Endometrial microvascular endothelial cells (primary cell): ENCODE measurements around the gene GIGYF2. TPM values are rescaled to one million over a fixed set of nuclear protein-coding genes. Genes with fewer than 3 reads are reported as not detected.

ENCODE experiments used
- in situ Hi-C: cut with HindIII; loops from 2 replicates; pipeline ENCODE4 v1.10.0; 2017; ENCODE audit warnings: low sequenced_read_pairs, low pct_unique_long_range_greater_than_20kb; ENCODE audit errors: inconsistent ontology term
- total RNA-seq: library from RNA; depleted of rRNA; stranded (reverse); fragments of >200 nt; gene quantifications from one replicate; pipeline ENCODE4 v1.2.3, GENCODE V29; 2015; ENCODE audit errors: inconsistent ontology term

The GIGYF2 gene
- total RNA-seq, 1 donor from 2014 or later: 41.4 TPM

- in situ Hi-C loops: no loop called here
These were observed 92.0 kb downstream of the GIGYF2 start for GRCh38 chr2:232789082-232789481.

DNA sequence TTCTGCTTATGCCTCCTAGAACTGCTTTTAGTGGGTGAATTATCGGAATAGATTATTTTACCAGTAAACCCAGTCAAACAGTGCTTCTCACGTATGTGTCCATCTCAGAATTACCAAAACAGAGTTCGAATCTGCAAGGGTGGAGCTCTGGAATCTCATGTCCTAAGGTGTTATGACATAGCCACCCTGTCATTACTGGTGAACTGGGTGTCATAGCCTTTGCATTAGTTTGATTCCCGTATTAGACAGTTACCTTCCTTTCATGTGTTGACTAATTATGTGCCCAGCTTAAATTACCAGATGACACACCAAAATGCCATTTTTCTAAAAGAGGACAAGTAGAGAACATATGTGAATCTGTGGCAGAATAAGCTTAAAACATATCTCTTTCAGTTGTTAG, 94.4 kb downstream of the GIGYF2 start:
- in situ Hi-C loops: no loop called here

GRCh38 chr2:232793271-232793670, 96.1 kb downstream of the GIGYF2 start:
- in situ Hi-C loops: no loop called here

DNA sequence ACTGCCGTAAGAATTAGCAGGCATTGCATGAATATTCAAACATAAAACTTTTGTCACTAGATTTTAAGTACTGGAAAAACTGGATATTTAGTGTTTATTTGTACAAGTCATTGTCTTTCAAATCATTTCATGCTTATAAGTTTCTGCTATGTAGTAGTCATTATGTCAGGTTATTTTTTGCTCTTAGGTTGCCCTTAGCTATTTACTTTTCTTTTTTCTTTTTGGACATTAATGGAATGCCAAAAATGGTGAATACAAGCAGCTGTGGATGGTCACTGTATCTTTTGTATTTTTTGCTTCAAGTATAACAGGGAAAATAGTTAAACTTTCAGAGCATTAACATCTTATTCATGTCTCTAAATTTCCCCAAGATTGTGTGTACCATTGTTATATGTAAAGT, 97.8 kb downstream of the GIGYF2 start:
- in situ Hi-C loops: no loop called here

DNA sequence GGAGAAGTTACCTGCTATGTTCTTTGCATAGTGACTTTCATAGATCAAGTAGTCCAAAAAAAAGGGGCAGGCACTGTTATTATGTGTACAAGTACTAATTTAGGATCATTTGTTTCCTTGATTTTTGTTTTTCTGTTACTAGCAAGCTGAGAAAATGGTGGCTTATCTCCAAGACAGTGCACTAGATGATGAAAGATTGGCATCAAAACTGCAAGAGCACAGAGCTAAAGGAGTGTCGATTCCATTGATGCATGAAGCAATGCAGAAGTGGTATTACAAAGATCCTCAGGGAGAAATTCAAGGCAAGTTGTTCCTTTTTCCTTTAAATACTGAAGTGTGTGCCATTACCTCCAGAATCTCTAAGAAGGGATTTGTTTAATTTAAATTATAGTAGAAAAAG, 98.8 kb downstream of the GIGYF2 start:
- in situ Hi-C loops: no loop called here

- in situ Hi-C loops: no loop called here
These were observed 101.1 kb downstream of the GIGYF2 start for GRCh38 chr2:232798187-232798586.

DNA sequence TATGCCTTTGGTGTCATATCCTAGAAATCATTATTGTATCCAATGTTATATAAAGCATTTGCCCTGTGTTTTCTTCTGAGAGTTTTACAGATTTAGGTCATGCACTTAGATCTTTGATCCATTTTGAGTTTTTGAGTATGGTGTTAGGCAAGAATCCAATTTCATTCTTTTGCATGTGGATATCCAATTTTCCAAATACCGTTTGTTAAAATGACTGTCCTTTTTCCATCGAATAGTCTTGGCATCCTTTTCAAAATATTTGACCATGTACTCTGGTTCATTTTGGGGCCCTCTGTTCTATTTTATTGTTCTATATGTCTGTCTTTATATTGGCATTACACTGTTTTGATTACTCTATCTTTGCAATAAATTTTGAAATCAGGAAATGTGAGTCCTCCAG, 103.0 kb downstream of the GIGYF2 start:
- in situ Hi-C loops: no loop called here

- in situ Hi-C loops: no loop called here
These were observed 105.0 kb downstream of the GIGYF2 start for GRCh38 chr2:232802091-232802490.

- in situ Hi-C loops: no loop called here
These were observed 112.4 kb downstream of the GIGYF2 start for GRCh38 chr2:232809349-232810124.

DNA sequence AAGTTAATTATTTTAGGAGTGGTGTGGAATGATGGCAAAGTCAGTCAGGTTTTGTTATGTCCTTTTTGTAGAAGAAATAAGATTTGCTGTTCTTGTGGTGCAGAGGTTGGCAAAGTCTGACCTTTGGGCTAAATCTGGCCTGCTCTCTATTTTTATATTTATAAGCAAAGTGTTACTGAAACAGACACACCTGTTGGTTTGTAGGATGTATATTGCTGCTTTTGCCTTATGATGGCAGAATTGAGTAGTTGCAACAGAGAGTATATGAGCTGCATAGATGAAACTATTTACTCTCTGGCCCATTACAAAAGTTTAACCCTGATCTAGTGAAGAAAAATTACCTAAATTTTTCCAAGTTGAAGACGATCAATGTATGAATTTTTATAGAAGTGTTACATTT, 113.3 kb downstream of the GIGYF2 start:
- in situ Hi-C loops: no loop called here

GRCh38 chr2:232815569-232815968, 118.4 kb downstream of the GIGYF2 start:
- in situ Hi-C loops: no loop called here

DNA sequence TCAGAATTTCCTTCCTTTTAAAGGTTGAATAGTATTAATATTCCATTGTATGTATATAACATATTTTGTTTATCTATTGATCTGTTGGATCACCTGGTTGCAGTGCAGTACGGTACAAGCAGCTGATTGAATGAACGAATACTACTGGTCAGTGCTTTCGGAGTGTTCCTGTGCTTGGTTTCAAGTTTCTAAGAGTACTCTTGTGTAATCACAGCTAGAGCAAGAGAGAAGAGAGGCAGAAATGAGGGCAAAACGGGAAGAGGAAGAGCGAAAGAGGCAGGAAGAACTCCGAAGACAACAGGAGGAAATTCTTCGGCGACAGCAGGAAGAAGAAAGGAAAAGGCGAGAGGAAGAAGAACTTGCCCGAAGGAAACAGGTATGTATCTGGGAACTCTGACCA, 119.5 kb downstream of the GIGYF2 start:
- in situ Hi-C loops: no loop called here

GRCh38 chr2:232817756-232818155, 120.6 kb downstream of the GIGYF2 start:
- in situ Hi-C loops: no loop called here

DNA sequence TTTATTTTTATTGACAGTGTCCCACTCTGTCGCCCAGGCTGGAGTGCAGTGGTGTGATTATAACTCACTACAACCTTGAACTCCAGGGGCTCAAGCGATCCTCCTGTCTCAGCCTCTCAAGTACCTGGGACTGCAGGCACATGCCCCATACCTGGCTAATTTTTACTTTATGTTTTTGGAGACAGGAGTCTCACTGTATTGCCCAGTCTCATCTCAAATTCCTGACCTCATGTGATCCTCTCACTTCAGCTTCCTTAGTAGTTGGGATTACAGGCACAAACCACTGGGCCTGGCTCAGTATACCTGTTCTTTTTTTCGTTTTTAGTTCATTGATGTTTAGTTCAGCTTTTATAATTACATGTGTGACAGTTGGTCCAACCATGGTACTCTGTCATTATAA, 132.9 kb downstream of the GIGYF2 start:
- in situ Hi-C loops: no loop called here

- in situ Hi-C loops: no loop called here
These were observed 134.4 kb downstream of the GIGYF2 start for GRCh38 chr2:232831496-232831895.

- in situ Hi-C loops: no loop called here
These were observed 136.7 kb downstream of the GIGYF2 start for GRCh38 chr2:232833830-232834229.

GRCh38 chr2:232835687-232836208, 138.6 kb downstream of the GIGYF2 start:
- in situ Hi-C loops: no loop called here

- in situ Hi-C loops: no loop called here
These were observed 139.8 kb downstream of the GIGYF2 start for GRCh38 chr2:232836934-232837333.

GRCh38 chr2:232838406-232838874, 141.3 kb downstream of the GIGYF2 start:
- in situ Hi-C loops: no loop called here

GRCh38 chr2:232839411-232840079, 142.4 kb downstream of the GIGYF2 start:
- in situ Hi-C loops: no loop called here
